GM18868 (cell line): ENCODE measurements around the gene KRT14.
"Not testable (repeated sequence)": the region's sequence is repeated elsewhere in the genome, so short reads cannot be mapped to it uniquely, and the experiment has no call there.

Experiments
- ATAC-seq: cut with Tn5 transposase; IDR thresholded peaks from one replicate; pipeline ENCODE4 v1.9.1; 2021; ENCODE audit warnings: mild to moderate bottlenecking, moderate library complexity; ENCODE audit not compliant: unreplicated experiment

Gene KRT14

GRCh38 chr17:41548844-41549595 is 37.7 kb downstream of the KRT14 start:
- peak; percentile 66 for ATAC-seq

- no peak for ATAC-seq
Measured at GRCh38 chr17:41547921-41548843, 38.5 kb downstream of the KRT14 start.

DNA sequence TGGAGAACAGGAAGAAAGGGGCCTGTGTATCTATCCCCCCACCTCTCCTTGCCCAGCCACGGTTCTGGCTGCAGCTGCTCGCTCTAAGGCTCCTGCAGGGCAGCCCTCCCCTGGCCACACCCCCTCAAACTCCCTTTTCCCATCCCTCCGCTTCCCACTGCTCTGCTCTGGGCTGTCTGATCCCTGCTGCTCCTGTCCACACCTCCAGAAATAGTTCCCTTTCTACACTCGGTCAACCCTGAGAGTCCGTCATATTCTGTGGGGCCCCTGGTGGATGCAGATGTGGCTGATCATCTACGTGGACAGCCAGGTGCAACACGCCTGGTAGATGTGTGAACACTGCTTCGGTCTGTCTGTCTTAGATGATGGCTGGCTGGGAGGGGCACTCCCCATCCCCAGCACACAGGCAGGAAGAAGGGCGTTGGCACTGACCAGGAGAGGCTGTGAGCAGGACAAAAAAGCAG is 39.3 kb downstream of the KRT14 start:
- ATAC-seq, result no peak

GRCh38 chr17:41546819-41547218 is 39.9 kb downstream of the KRT14 start:
- ATAC-seq, result no peak

DNA sequence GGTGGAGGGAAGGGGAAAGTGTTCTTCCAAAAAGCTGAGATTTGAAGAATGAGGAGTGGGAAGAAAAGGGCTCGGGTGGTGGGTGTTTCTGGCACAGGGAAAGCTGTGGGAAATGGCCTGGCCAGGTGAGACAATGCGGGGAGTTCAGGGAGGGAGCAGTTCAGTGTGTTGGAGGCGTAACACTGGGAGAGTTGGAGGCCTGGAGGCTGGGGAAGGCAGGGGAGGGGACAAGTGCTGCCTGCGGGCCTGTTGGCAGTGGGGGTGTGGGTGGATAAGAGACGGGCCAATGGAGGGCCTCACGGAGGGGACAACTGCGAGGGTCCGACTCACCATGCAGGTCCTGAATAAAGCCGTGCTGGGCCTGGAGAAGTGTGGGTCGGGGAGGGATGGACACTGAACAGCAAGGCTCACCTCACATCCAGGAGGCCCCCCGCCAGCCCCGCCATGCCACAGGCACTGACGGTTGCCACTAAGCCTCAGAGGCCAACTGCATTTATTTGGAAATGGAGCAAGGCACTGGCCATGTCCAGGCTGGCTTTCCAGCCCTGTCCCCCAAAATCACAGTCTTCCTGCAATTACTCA is 40.8 kb downstream of the KRT14 start:
- no peak for ATAC-seq

- no peak for ATAC-seq
Measured at GRCh38 chr17:41544935-41545334, 41.8 kb downstream of the KRT14 start.

GRCh38 chr17:41544491-41544892 is 42.2 kb downstream of the KRT14 start:
- no peak for ATAC-seq

DNA sequence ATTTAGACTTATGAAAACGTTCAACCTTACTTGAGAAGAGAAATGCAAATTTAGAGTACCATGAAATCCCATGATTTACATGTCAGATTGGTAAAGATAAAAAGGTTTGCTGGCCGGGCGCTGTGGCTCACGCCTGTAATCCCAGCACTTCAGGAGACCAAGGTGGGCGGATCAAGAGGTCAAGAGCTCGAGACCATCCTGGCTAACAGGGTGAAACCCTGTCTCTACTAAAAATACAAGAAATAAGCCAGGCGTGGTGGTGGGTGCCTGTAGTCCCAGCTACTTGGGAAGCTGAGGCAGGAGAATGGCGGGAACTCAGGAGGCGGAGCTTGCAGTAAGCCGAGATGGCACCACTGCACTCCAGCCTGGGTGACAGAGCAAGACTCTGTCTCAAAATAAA is 43.9 kb downstream of the KRT14 start:
- not testable (repeated sequence) for ATAC-seq

- ATAC-seq, result no peak
Measured at GRCh38 chr17:41542357-41542756, 44.3 kb downstream of the KRT14 start.

DNA sequence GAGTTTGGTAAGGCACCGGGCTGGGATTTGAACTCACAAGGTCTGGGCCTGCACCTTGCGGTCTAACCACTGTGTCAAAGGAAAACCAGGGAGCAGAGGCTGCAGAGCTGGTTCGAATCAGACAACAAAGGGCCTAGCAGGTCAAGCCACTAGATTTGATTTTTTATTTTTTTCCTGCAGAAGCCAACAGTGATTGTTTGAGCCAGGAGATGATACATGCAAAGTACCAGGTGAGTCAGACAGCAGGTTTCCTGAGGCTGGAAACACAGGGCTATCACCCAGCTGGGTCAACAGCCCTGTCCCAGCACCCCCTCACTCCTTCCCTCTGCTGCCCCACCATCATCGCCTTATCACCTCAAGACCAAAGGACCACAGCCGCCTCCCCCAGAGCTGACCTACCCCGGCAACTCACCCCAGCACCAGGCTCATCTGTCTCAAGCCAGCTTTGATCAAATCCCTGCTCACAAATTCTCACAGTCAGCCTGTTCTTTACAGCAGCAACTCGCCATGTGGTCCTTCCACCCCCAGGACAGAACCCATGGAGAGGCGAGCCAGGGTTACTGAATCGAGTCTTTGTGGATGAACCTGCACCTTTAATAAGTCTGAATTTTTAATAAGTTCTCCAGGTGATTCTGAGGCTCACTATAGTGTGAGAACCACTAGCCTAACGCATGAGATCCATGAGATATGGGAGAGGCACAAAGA is 45.6 kb downstream of the KRT14 start:
- ATAC-seq, result no peak

- ATAC-seq, result no peak
Measured at GRCh38 chr17:41539979-41540701, 46.6 kb downstream of the KRT14 start.

DNA sequence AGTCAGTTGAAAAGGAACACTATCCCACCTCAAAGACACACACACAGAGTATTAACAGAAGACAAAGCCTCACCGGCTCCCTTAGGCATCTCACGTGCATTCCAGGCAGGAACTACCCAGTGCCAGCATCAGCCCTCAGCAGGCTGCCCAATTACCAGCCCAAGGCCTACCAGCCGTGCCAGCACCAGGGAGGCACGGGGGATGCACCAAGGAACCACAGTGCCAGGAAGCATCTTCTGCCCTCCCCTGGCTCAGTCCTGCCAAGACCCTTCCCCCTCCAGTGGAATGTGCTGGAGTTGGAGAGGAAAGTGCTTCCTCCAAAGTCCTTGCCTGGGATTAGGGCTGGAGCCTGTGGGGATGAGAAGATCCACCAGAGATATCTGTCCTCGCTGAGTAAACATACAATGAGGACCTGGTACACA is 47.6 kb downstream of the KRT14 start:
- ATAC-seq, result no peak

- no peak for ATAC-seq
Measured at GRCh38 chr17:41538565-41538991, 48.1 kb downstream of the KRT14 start.

GRCh38 chr17:41537990-41538389 is 48.7 kb downstream of the KRT14 start:
- no peak for ATAC-seq

DNA sequence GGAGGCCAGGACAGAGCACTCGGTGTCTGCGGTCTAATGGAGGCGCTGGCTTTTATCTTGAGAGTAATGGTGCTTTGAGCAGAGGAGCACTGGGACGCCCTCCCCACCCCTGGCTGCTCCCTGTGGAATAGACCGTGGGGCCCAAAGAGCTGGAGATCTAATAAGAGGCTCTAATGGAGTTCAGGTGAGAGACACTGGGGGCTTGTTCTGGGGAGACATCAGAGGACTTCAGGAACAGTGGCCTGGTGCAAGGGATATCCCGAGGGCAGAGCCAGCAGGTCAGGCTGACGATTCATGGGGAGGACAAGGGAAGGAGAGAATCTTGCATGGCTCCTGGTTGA is 49.1 kb downstream of the KRT14 start:
- ATAC-seq, result no peak

GRCh38 chr17:41536741-41537613 is 49.7 kb downstream of the KRT14 start:
- ATAC-seq, result no peak

GRCh38 chr17:41535764-41536481 is 50.8 kb downstream of the KRT14 start:
- ATAC-seq, result no peak

DNA sequence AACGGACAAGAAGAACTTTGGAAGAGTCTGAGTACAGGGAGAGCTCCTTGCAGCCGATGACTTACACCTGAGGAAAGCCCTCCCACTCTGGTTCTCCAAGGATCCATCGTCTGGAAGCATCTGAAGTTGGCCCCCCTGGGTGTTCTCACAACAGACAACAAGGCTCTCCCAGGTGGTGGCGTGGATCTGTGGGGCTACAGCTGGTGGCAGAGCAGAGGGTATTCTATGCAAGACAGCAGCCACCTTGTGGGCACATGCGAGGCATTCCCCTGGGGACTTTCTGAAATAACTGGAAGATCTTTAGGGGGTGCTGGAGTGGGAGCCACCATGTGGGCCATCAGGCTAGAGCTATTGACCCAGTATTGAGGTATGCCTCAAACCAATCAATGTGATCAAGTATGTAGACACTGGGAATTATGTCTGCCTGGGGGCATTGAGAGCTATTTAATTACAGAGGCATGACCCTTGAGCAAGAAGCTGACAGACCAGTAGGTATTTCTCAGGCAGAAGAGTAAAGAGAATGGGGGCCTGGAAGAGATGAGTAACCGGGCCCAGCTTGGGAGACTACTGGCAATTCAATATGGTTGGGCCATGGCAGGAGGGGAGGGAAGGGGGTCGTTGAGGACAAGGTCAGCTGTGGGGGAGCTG is 51.7 kb downstream of the KRT14 start:
- ATAC-seq, result no peak
